MCF 10A (cell line): ENCODE results near the gene RXFP4. TPM values are rescaled to one million over a fixed set of nuclear protein-coding genes. Genes with fewer than 3 reads are reported as not detected.

ENCODE experiments used
- BruUV-seq: library from RNA; stranded (reverse); fragments of 400-500 nt; replicated peaks from 2 replicates; lab custom pipeline; 2021; lab: Mats Ljungman, UMichigan
- CTCF ChIA-PET: fragments of 300-600 bp; sonication (Branson Sonifier 250); formaldehyde crosslinking; extraction: SDS; loops from one replicate; lab custom pipeline; 2021; ENCODE audit warnings: antibody characterized with exemption, inconsistent platforms; lab: Yijun Ruan, JAX
- POLR2A ChIA-PET: fragments of 300-600, 350-650 bp; sonication (Branson Sonifier 250); formaldehyde crosslinking; extraction: SDS; loops from one replicate; lab custom pipeline; 2020; ENCODE audit warnings: antibody characterized with exemption, inconsistent platforms; lab: Yijun Ruan, JAX
- DNase-seq: peaks from one replicate; pipeline ENCODE4 v3.0.0-alpha.2; 2018; ENCODE audit not compliant: unreplicated experiment
- H3K27ac Mint-ChIP-seq: one replicate; pipeline ENCODE4 v1.8.0; 2022; ENCODE audit warnings: mild to moderate bottlenecking, low read depth, mixed read lengths; ENCODE audit not compliant: unreplicated experiment
- H3K27me3 Mint-ChIP-seq: one replicate; pipeline ENCODE4 v1.8.0; 2022; ENCODE audit warnings: mixed read lengths; ENCODE audit not compliant: insufficient read depth, unreplicated experiment
- H3K36me3 Mint-ChIP-seq: one replicate; pipeline ENCODE4 v1.8.0; 2022; ENCODE audit warnings: mild to moderate bottlenecking, moderate library complexity, mixed read lengths; ENCODE audit not compliant: insufficient read depth, unreplicated experiment
- H3K4me1 Mint-ChIP-seq: one replicate; pipeline ENCODE4 v1.8.0; 2022; ENCODE audit warnings: mixed read lengths; ENCODE audit not compliant: insufficient read depth, unreplicated experiment
- H3K4me3 Mint-ChIP-seq: one replicate; pipeline ENCODE4 v1.8.0; 2022; ENCODE audit warnings: mild to moderate bottlenecking, moderate library complexity, mixed read lengths; ENCODE audit not compliant: unreplicated experiment
- H3K9me3 Mint-ChIP-seq: one replicate; pipeline ENCODE4 v1.8.0; 2022; ENCODE audit warnings: mixed read lengths; ENCODE audit not compliant: unreplicated experiment
- intact Hi-C: fragments of 100-400 bp; cut with micrococcal nuclease; formaldehyde crosslinking; loops from 2 replicates; pipeline ENCODE4 v1.14.1; 2022
- total RNA-seq: library from RNA; stranded (reverse); gene quantifications from 2 replicates; pipeline ENCODE4 v1.2.3, GENCODE V29; 2022
- TF ChIP-seq, protein P1 (sequence below): fragments of 200-600 bp; IDR thresholded peaks from one replicate; pipeline ENCODE4 v1.8.0; 2022; ENCODE audit warnings: antibody characterized with exemption, mild to moderate bottlenecking; ENCODE audit not compliant: unreplicated experiment

The RXFP4 gene
- total RNA-seq, 1 experiment from 2014 or later: not detected

DNA sequence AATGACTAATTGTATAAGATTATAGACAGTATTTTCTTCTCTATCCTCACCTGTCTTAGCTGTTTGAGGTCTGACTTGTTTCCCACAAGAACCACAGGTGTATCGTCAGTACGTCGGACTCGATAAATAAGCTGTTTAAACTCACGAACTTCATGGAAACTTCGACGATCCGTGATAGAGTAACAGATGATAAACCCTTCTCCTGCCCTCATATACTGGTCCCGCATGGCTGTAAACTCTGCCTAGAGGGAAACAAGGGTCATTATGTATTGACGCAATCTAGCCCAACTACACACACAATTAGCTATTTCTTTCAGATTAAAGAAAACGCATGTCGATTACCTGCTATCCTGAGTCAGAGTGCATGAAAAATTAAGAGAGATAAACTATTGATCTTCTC, 37.2 kb upstream of the RXFP4 start:
- CTCF ChIA-PET: interaction anchor here (0.5 to 2.4 kb wide), 4 partner anchors 19 to 481 kb away, joined by 3 to 5 read pairs (median 3); no protein-coding TSS in a partner anchor
- no TSS peak for BruUV-seq
- no peaks in the 10 kb centered on the region for H3K9me3 Mint-ChIP-seq
- TF ChIP-seq, protein P1, sequence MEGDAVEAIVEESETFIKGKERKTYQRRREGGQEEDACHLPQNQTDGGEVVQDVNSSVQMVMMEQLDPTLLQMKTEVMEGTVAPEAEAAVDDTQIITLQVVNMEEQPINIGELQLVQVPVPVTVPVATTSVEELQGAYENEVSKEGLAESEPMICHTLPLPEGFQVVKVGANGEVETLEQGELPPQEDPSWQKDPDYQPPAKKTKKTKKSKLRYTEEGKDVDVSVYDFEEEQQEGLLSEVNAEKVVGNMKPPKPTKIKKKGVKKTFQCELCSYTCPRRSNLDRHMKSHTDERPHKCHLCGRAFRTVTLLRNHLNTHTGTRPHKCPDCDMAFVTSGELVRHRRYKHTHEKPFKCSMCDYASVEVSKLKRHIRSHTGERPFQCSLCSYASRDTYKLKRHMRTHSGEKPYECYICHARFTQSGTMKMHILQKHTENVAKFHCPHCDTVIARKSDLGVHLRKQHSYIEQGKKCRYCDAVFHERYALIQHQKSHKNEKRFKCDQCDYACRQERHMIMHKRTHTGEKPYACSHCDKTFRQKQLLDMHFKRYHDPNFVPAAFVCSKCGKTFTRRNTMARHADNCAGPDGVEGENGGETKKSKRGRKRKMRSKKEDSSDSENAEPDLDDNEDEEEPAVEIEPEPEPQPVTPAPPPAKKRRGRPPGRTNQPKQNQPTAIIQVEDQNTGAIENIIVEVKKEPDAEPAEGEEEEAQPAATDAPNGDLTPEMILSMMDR: no peak
- POLR2A ChIA-PET: interaction anchor here (0.7 to 2.0 kb wide), 6 partner anchors 9 to 47 kb away, joined by 3 to 11 read pairs (median 4); partner anchors contain the start of genes GON4L and KHDC4
- no peaks in the 10 kb centered on the region for H3K27me3 Mint-ChIP-seq
- no peaks in the 10 kb centered on the region for H3K4me1 Mint-ChIP-seq
- no peak for DNase-seq
- H3K27ac Mint-ChIP-seq: no peak overlapping the region
- intact Hi-C loops: no loop called here
- no peak overlapping the region for H3K4me3 Mint-ChIP-seq
- peaks cover 98% of the 10 kb centered on the region for H3K36me3 Mint-ChIP-seq

DNA sequence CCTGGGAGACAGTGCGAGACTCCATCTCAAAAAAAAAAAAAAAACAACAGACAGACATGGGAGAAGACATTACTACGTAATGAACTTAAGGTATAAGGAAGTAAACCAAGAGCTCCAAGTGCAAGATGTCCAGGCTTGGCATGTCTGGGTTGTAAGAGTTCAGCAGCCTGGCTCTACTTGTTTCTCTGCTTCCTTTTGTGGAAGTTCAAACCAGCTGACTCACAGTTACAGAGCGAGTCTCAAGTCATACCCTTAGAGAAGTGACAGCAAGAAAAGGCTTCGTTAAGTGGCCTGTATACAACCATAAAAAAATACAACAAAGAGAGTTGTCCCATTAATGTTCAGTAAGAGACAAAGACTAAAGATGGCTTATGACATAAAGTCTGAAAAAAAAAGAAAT, 31.5 kb upstream of the RXFP4 start:
- BruUV-seq: no TSS peak
- CTCF ChIA-PET: interaction anchor here (0.5 to 1.0 kb wide), 5 partner anchors 11 to 159 kb away, joined by 3 to 4 read pairs (median 3); no protein-coding TSS in a partner anchor
- POLR2A ChIA-PET: interaction anchor here (0.6 to 15.2 kb wide), 8 partner anchors 8 to 107 kb away, joined by 3 to 203 read pairs (median 4); partner anchors contain the start of gene KHDC4
- H3K36me3 Mint-ChIP-seq: peaks cover 53% of the 10 kb centered on the region
- no peaks in the 10 kb centered on the region for H3K27me3 Mint-ChIP-seq
- H3K4me3 Mint-ChIP-seq: peak overlapping the region; percentile 87
- DNase-seq: no peak
- H3K4me1 Mint-ChIP-seq: peaks cover 20% of the 10 kb centered on the region
- no peaks in the 10 kb centered on the region for H3K9me3 Mint-ChIP-seq
- TF ChIP-seq, protein P1: no peak
- H3K27ac Mint-ChIP-seq: peak overlapping the region; percentile 96
- intact Hi-C loops: loop anchor here (5.0 kb wide), 1 partner anchor 53 kb away; the partner anchor contains the start of genes GON4L and SYT11

DNA sequence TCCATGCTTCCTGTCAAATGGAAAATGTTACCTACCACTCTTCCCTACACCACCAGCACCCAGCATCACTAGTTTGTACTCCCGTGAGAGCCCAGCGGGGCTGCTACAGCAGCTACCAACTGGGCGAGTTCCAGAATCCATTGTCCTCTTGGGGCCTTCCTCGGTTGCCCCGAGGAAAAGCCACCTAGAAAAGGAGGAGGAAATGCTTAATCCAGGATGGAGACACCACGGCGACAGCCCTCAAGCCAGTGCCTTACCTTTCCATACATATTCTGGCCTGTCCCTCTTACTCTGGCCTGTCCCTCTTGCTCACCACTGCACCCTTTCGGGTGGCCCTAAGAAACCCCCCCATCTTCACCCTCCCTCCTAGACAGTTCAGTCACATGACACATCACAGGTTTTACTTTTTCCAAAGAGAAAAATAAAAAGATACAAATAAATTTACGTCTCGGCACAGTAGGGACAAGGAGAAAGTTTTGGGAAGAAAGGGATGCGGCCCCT, 30.8 kb upstream of the RXFP4 start:
- Mint-ChIP-seq H3K4me1 (peaks cover 20% of the 10 kb centered on the region), H3K36me3 (peaks cover 46% of the 10 kb centered on the region), H3K27ac (peak overlapping the region; percentile 96), H3K27me3 (no peaks in the 10 kb centered on the region), H3K9me3 (no peaks in the 10 kb centered on the region), H3K4me3 (peak overlapping the region; percentile 87)
- TSS peak; percentile 36 for BruUV-seq
- TF ChIP-seq, protein P1: no peak
- DNase-seq: peak; percentile 35
- intact Hi-C loops: loop anchor here (5.0 kb wide), 1 partner anchor 53 kb away; the partner anchor contains the start of genes GON4L and SYT11
- ChIA-PET POLR2A (interaction anchor here (0.9 to 15.2 kb wide), 6 partner anchors 9 to 38 kb away, joined by 3 to 203 read pairs (median 4); partner anchors contain the start of gene KHDC4), CTCF (interaction anchor here (0.7 to 1.0 kb wide), 3 partner anchors 12 to 79 kb away, joined by 3 read pairs; no protein-coding TSS in a partner anchor)
